CD8-positive, alpha-beta memory T cell (primary cell): ENCODE measurements around the gene C19orf53. TPM values are rescaled to one million over a fixed set of nuclear protein-coding genes. Genes with fewer than 3 reads are reported as not detected.

ENCODE experiments used
- CTCF ChIA-PET: fragments of 350-600 bp; sonication (Branson Sonifier 250); formaldehyde crosslinking; loops from one replicate; lab custom pipeline; 2021; ENCODE audit warnings: antibody characterized with exemption; lab: Charles Lee
- POLR2A ChIA-PET: fragments of 350-600 bp; sonication (Branson Sonifier 250); formaldehyde crosslinking; loops from one replicate; lab custom pipeline; 2021; ENCODE audit warnings: antibody characterized with exemption; lab: Charles Lee
- DNase-seq, 5 donors: peaks; one replicate each; pipeline versions ENCODE4 v3.0.0 to v3.0.0-alpha.2; 2020 to 2022; ENCODE audit warnings: mixed read lengths in 1 of 5
- H3K27ac ChIP-seq: one replicate; pipeline ENCODE4 v1.7.0; 2013; ENCODE audit warnings: low read depth, mild to moderate bottlenecking, low read length, moderate library complexity
- H3K27me3 ChIP-seq: 2 replicates; pipeline ENCODE4 v1.7.0; 2013; ENCODE audit warnings: low read length, mild to moderate bottlenecking; ENCODE audit not compliant: insufficient read depth, poor library complexity, severe bottlenecking
- H3K36me3 ChIP-seq: 2 replicates; pipeline ENCODE4 v1.7.0; 2013; ENCODE audit warnings: mild to moderate bottlenecking, low read length, moderate library complexity; ENCODE audit not compliant: insufficient read depth
- H3K4me1 ChIP-seq: 2 replicates; pipeline ENCODE4 v1.7.0; 2013; ENCODE audit warnings: mild to moderate bottlenecking, low read length, moderate library complexity; ENCODE audit not compliant: insufficient read depth
- H3K4me3 ChIP-seq: 2 replicates; pipeline ENCODE4 v1.7.0; 2013; ENCODE audit warnings: mild to moderate bottlenecking, low read length
- H3K9me3 ChIP-seq: 2 replicates; pipeline ENCODE4 v1.7.0; 2013; ENCODE audit warnings: mild to moderate bottlenecking, low read length
- H3K27ac Mint-ChIP-seq, 8 donors: one replicate each; pipeline ENCODE4 v1.8.0; 2020 to 2021; ENCODE audit warnings: mixed read lengths in 8 of 8, mild to moderate bottlenecking in 6 of 8, inconsistent platforms in 3 of 8, moderate library complexity in 3 of 8
- H3K27me3 Mint-ChIP-seq, 2 donors: one replicate each; pipeline ENCODE4 v1.8.0; 2020 to 2021; ENCODE audit warnings: mixed read lengths in 2 of 2, mild to moderate bottlenecking in 1 of 2, moderate library complexity in 1 of 2
- H3K36me3 Mint-ChIP-seq, 3 donors: one replicate each; pipeline ENCODE4 v1.8.0; 2020 to 2021; ENCODE audit warnings: mixed read lengths in 3 of 3, inconsistent platforms in 1 of 3, mild to moderate bottlenecking in 1 of 3
- H3K4me1 Mint-ChIP-seq, 3 donors: one replicate each; pipeline ENCODE4 v1.8.0; 2020 to 2021; ENCODE audit warnings: mixed read lengths in 3 of 3, inconsistent platforms in 1 of 3, mild to moderate bottlenecking in 1 of 3
- H3K4me3 Mint-ChIP-seq, 7 donors: one replicate each; pipeline ENCODE4 v1.8.0; 2020 to 2021; ENCODE audit warnings: mixed read lengths in 7 of 7, mild to moderate bottlenecking in 6 of 7, moderate library complexity in 4 of 7, inconsistent platforms in 2 of 7
- H3K9me3 Mint-ChIP-seq, 5 donors: one replicate each; pipeline ENCODE4 v1.8.0; 2020 to 2022; ENCODE audit warnings: mixed read lengths in 5 of 5, mild to moderate bottlenecking in 3 of 5, moderate library complexity in 2 of 5, inconsistent platforms in 1 of 5
- polyA plus RNA-seq: library from polyadenylated mRNA; unstranded; fragments of 300-500 nt; fragmentation: Illumina TruSeq; gene quantifications from one replicate; pipeline ENCODE4 v1.2.3, GENCODE V29; 2021
- total RNA-seq, 2 experiments: library from RNA; stranded (reverse); gene quantifications; one replicate each; pipeline ENCODE4 v1.2.3, GENCODE V29; 2021

The C19orf53 gene
- total and polyA plus RNA-seq, 3 experiments from 2014 or later, result 131 to 239 (median 163) TPM

GRCh38 chr19:13797870-13798269, 23.6 kb downstream of the C19orf53 start:
- H3K4me3 ChIP-seq, result no peak overlapping the region
- H3K27ac ChIP-seq, result no peak overlapping the region
- ChIA-PET CTCF (interaction anchor here (0.9 to 2.1 kb wide), 4 partner anchors 10 to 65 kb away, joined by 3 to 11 read pairs (median 4); no protein-coding TSS in a partner anchor), POLR2A (interaction anchor here (1.3 to 1.4 kb wide), 2 partner anchors 23 to 49 kb away, joined by 3 read pairs; no protein-coding TSS in a partner anchor)
- H3K36me3 Mint-ChIP-seq, result peaks cover 0 to 8% (median 0%) of the 10 kb centered on the region in 3 donors
- no peak for DNase-seq
- H3K4me1 ChIP-seq, result peaks cover 19% of the 10 kb centered on the region
- no peaks in the 10 kb centered on the region for H3K36me3 ChIP-seq
- H3K9me3 ChIP-seq, result no peaks in the 10 kb centered on the region
- H3K9me3 Mint-ChIP-seq, result no peaks in the 10 kb centered on the region
- H3K27ac Mint-ChIP-seq, result peak overlapping the region in 1 of 8 donors; percentile 78
- peak overlapping the region in 3 of 7 donors; percentile 2 to 60 (median 28) for H3K4me3 Mint-ChIP-seq
- peaks cover 24 to 38% (median 24%) of the 10 kb centered on the region in 3 donors for H3K4me1 Mint-ChIP-seq
- H3K27me3 ChIP-seq, result no peaks in the 10 kb centered on the region
- H3K27me3 Mint-ChIP-seq, result no peaks in the 10 kb centered on the region

- Mint-ChIP-seq H3K36me3 (peaks cover 0 to 9% (median 0%) of the 10 kb centered on the region in 3 donors), H3K9me3 (no peaks in the 10 kb centered on the region), H3K27me3 (no peaks in the 10 kb centered on the region), H3K27ac (peak overlapping the region in 1 of 8 donors; percentile 54), H3K4me1 (peaks cover 17 to 27% (median 18%) of the 10 kb centered on the region in 3 donors), H3K4me3 (no peak overlapping the region)
- Histone ChIP-seq H3K4me1 (peaks cover 15% of the 10 kb centered on the region), H3K27me3 (no peaks in the 10 kb centered on the region), H3K4me3 (no peak overlapping the region), H3K9me3 (no peaks in the 10 kb centered on the region), H3K27ac (no peak overlapping the region), H3K36me3 (no peaks in the 10 kb centered on the region)
- ChIA-PET POLR2A (interaction anchor here (0.7 kb wide), 1 partner anchor 1152 kb away, joined by 11 read pairs; no protein-coding TSS in a partner anchor), CTCF (no interaction called here)
- DNase-seq, result no peak
Measured at GRCh38 chr19:13799669-13800068, 25.4 kb downstream of the C19orf53 start.

DNA sequence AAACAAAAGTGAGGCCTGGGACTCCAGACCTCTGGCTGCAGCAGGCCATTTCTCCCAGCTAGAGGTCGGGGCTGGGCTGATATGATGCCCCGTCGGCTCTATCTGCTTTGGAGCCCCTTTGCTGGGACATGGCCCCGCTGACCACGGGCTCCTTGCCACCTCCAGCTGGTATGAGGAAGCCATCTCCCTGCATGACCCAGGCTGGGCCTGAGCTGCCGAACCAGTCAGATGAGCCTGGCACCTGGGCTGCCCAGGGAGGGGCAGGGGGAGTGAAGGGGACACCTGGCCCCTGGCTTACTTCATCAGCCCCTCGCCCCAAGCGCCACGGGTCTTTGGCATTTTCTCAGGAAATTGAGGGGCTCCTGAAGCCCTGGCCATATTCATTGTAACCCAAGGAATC, 28.8 kb downstream of the C19orf53 start:
- H3K4me3 ChIP-seq, result no peak overlapping the region
- POLR2A ChIA-PET, result no interaction called here
- H3K4me1 ChIP-seq, result no peaks in the 10 kb centered on the region
- H3K27me3 ChIP-seq, result no peaks in the 10 kb centered on the region
- H3K36me3 ChIP-seq, result no peaks in the 10 kb centered on the region
- Mint-ChIP-seq H3K27ac (no peak overlapping the region), H3K4me1 (peaks cover 0 to 2% (median 0%) of the 10 kb centered on the region in 3 donors), H3K4me3 (no peak overlapping the region), H3K36me3 (peaks cover 0 to 10% (median 0%) of the 10 kb centered on the region in 3 donors), H3K27me3 (no peaks in the 10 kb centered on the region), H3K9me3 (no peaks in the 10 kb centered on the region)
- CTCF ChIA-PET, result interaction anchor here (1.2 to 3.5 kb wide), 2 partner anchors 9 to 59 kb away, joined by 3 to 17 read pairs; no protein-coding TSS in a partner anchor
- H3K9me3 ChIP-seq, result no peaks in the 10 kb centered on the region
- DNase-seq, result no peak
- H3K27ac ChIP-seq, result no peak overlapping the region

GRCh38 chr19:13804830-13805683, 30.8 kb downstream of the C19orf53 start:
- Mint-ChIP-seq H3K4me1 (peaks cover 0 to 2% (median 0%) of the 10 kb centered on the region in 3 donors), H3K9me3 (no peaks in the 10 kb centered on the region), H3K4me3 (no peak overlapping the region), H3K36me3 (peaks cover 0 to 16% (median 0%) of the 10 kb centered on the region in 3 donors), H3K27me3 (no peaks in the 10 kb centered on the region), H3K27ac (peak overlapping the region in 2 of 8 donors; percentile 4 to 32)
- ChIA-PET POLR2A (no interaction called here), CTCF (interaction anchor here (3.5 kb wide), 1 partner anchor 57 kb away, joined by 17 read pairs; no protein-coding TSS in a partner anchor)
- Histone ChIP-seq H3K9me3 (no peaks in the 10 kb centered on the region), H3K27ac (no peak overlapping the region), H3K36me3 (no peaks in the 10 kb centered on the region), H3K27me3 (no peaks in the 10 kb centered on the region), H3K4me3 (no peak overlapping the region), H3K4me1 (no peaks in the 10 kb centered on the region)
- DNase-seq, result no peak

GRCh38 chr19:13806728-13807127, 32.5 kb downstream of the C19orf53 start:
- H3K27me3 Mint-ChIP-seq, result no peaks in the 10 kb centered on the region
- H3K36me3 ChIP-seq, result no peaks in the 10 kb centered on the region
- H3K27ac Mint-ChIP-seq, result no peak overlapping the region
- no peak overlapping the region for H3K4me3 ChIP-seq
- H3K4me1 Mint-ChIP-seq, result no peaks in the 10 kb centered on the region
- H3K9me3 Mint-ChIP-seq, result no peaks in the 10 kb centered on the region
- H3K27me3 ChIP-seq, result no peaks in the 10 kb centered on the region
- POLR2A ChIA-PET, result interaction anchor here (0.7 kb wide), 1 partner anchor 40 kb away, joined by 4 read pairs; no protein-coding TSS in a partner anchor
- DNase-seq, result no peak
- no peaks in the 10 kb centered on the region for H3K4me1 ChIP-seq
- H3K27ac ChIP-seq, result no peak overlapping the region
- CTCF ChIA-PET, result no interaction called here
- no peaks in the 10 kb centered on the region for H3K9me3 ChIP-seq
- H3K36me3 Mint-ChIP-seq, result peaks cover 0 to 16% (median 0%) of the 10 kb centered on the region in 3 donors
- H3K4me3 Mint-ChIP-seq, result no peak overlapping the region

DNA sequence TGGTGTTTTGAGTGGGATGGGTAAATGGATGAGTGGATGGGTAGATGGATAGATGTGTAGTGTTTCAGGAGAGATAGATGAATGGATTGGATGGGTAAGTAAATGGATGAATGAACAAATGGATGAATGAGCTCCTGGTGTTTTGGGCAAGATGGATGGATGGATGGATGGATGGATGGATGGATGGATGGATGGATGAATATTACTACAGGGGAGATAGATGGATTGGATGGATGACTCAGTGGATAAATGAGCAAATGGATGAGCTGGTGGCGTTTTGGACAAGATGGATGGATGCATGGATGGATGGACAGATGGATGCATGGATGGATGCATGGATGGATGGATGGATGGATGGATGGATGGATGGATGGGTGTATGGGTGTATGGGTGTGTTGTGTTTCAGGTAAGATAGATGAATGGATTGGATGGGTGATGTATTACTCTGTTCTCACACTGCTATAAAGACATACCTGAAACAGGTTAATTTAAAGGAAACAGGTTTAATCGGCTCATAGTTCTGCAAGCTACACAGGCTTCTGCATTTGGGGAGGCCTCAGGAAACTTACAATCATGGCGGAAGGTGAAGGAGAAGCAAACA, 33.3 kb downstream of the C19orf53 start:
- no peaks in the 10 kb centered on the region for H3K4me1 Mint-ChIP-seq

GRCh38 chr19:13808856-13809255, 34.6 kb downstream of the C19orf53 start:
- Histone ChIP-seq H3K36me3 (no peaks in the 10 kb centered on the region), H3K4me3 (no peak overlapping the region), H3K27ac (no peak overlapping the region), H3K27me3 (no peaks in the 10 kb centered on the region), H3K4me1 (no peaks in the 10 kb centered on the region), H3K9me3 (no peaks in the 10 kb centered on the region)
- CTCF ChIA-PET, result interaction anchor here (1.8 kb wide), 1 partner anchor 55 kb away, joined by 6 read pairs; no protein-coding TSS in a partner anchor
- H3K4me3 Mint-ChIP-seq, result no peak overlapping the region
- DNase-seq, result no peak
- H3K27me3 Mint-ChIP-seq, result no peaks in the 10 kb centered on the region
- no peak overlapping the region for H3K27ac Mint-ChIP-seq
- POLR2A ChIA-PET, result no interaction called here
- peaks cover 0 to 3% (median 0%) of the 10 kb centered on the region in 3 donors for H3K4me1 Mint-ChIP-seq
- peaks cover 0 to 20% (median 0%) of the 10 kb centered on the region in 3 donors for H3K36me3 Mint-ChIP-seq
- no peaks in the 10 kb centered on the region for H3K9me3 Mint-ChIP-seq

More for the DNA sequence above, 33.3 kb downstream of the C19orf53 start:
- Histone ChIP-seq H3K27ac (no peak overlapping the region), H3K36me3 (no peaks in the 10 kb centered on the region), H3K4me3 (no peak overlapping the region), H3K27me3 (no peaks in the 10 kb centered on the region), H3K9me3 (no peaks in the 10 kb centered on the region), H3K4me1 (no peaks in the 10 kb centered on the region)
- no peak overlapping the region for H3K27ac Mint-ChIP-seq
- H3K27me3 Mint-ChIP-seq, result no peaks in the 10 kb centered on the region
- no peak for DNase-seq
- CTCF ChIA-PET, result interaction anchor here (1.3 to 1.8 kb wide), 3 partner anchors 55 to 329 kb away, joined by 3 to 6 read pairs (median 3); partner anchors contain the start of gene ASF1B
- POLR2A ChIA-PET, result interaction anchor here (0.6 kb wide), 1 partner anchor 10 kb away, joined by 3 read pairs; no protein-coding TSS in a partner anchor
- H3K4me3 Mint-ChIP-seq, result no peak overlapping the region
- H3K36me3 Mint-ChIP-seq, result peaks cover 0 to 16% (median 0%) of the 10 kb centered on the region in 3 donors
- H3K9me3 Mint-ChIP-seq, result no peaks in the 10 kb centered on the region
